AG09309 (cell line): ENCODE data around the gene SAMHD1.

Experiments used
- DNase-seq: peaks from one replicate; pipeline ENCODE4 v3.0.0-alpha.2; 2010; ENCODE audit warnings: low read depth
- H3K4me3 ChIP-seq: 2 replicates; pipeline ENCODE4 v1.5.1; 2011; ENCODE audit warnings: mild to moderate bottlenecking, low read depth, low read length, moderate library complexity; ENCODE audit not compliant: control insufficient read depth
- TF ChIP-seq, protein P1 (sequence below): IDR thresholded peaks from 2 replicates; pipeline ENCODE4 v1.5.1; 2011; ENCODE audit warnings: mild to moderate bottlenecking, low read depth, low read length, inconsistent platforms; ENCODE audit not compliant: insufficient read depth, control insufficient read depth; ENCODE audit errors: missing control alignments

SAMHD1 gene

DNA sequence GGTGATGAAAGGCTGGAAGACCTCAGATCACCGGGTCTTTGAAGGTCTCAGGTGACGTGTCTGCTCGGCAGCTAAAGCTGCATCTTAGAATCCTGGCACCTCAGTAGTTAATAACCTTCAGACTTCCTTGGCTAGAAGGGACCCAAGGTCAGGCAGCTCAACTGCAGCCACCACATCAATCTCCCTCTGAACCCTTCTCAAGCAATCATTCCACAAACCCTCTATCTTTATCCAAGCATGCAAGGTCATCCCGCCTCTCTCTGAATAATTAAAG lies 92.3 kb downstream of the SAMHD1 start:
- TF ChIP-seq, protein P1, sequence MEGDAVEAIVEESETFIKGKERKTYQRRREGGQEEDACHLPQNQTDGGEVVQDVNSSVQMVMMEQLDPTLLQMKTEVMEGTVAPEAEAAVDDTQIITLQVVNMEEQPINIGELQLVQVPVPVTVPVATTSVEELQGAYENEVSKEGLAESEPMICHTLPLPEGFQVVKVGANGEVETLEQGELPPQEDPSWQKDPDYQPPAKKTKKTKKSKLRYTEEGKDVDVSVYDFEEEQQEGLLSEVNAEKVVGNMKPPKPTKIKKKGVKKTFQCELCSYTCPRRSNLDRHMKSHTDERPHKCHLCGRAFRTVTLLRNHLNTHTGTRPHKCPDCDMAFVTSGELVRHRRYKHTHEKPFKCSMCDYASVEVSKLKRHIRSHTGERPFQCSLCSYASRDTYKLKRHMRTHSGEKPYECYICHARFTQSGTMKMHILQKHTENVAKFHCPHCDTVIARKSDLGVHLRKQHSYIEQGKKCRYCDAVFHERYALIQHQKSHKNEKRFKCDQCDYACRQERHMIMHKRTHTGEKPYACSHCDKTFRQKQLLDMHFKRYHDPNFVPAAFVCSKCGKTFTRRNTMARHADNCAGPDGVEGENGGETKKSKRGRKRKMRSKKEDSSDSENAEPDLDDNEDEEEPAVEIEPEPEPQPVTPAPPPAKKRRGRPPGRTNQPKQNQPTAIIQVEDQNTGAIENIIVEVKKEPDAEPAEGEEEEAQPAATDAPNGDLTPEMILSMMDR, result no peak
- no peak overlapping the region for H3K4me3 ChIP-seq
- no peak for DNase-seq

DNA sequence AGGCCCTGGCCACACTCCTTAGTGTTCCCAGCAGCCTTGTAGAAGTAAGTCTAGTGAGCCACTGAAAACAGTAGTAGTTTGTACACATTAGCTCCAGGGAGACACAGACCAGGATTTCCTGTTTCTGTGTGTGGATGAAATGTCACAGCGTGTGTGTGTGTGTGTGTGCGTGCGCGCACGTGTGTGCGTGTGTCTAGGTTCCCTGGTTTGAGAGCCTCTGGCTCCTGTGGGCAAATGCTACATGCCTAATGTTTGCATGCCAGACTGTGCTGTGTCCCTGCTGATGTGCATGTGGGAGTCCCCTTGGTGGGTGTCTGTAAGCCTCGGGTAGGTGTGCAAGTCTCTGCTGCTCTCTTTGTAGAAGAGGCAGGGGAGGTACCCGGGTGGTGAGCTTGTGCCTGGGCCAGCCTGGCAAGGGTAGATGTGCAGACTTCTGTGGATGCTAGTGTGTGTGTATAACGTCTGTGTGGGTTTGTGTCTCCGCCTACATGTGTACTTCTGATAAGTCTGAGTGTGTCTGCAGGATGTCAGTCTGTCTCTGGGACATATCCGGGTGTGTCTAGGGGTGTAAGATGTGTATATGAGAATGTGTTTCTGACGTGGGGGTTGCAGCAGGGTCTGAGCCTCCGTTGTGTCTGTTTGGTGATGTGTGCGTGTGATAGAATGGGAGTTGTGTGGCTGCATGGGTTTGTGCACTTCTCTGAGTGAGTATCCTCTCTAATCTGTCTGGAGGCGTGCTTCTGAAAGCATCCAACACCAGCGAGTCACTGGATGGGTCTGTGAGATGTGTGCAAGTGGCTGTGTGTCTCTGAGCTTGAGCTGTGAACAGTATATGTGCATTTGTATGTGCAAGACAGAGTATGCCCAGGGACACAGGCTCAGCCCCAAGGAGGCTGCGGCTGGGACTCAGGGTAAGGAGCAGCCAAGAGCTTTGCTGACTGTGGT lies 94.5 kb downstream of the SAMHD1 start:
- TF ChIP-seq, protein P1, result no peak
- no peak for DNase-seq

GRCh38 chr20:36856195-36856594 lies 95.3 kb downstream of the SAMHD1 start:
- no peak overlapping the region for H3K4me3 ChIP-seq
- no peak for DNase-seq
- TF ChIP-seq, protein P1, result no peak

More for the DNA sequence above, 94.5 kb downstream of the SAMHD1 start:
- no peak overlapping the region for H3K4me3 ChIP-seq

DNA sequence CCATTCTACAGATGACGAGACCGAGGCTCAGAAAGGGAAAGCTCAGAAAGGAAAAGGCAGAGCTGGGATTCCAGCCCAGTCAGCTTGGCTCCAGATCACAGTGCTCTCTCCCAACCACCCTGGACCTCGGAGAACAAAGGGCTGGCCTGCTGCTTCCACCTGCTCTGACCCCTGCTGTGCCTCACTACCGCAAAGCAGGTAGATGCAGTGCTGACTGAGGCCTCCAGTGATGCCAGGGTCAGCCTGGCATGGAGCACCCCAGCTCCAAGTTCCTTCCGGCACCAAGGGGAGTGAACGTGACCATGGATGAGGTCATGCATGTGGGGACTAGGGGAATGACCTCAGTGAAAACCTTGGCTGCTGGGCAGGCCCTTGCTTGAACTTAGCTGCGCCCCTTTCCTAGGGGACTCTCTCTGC lies 96.3 kb downstream of the SAMHD1 start:
- no peak overlapping the region for H3K4me3 ChIP-seq
- DNase-seq, result no peak
- TF ChIP-seq, protein P1, result no peak

GRCh38 chr20:36854348-36855240 lies 96.9 kb downstream of the SAMHD1 start:
- no peak for DNase-seq
- no peak overlapping the region for H3K4me3 ChIP-seq

GRCh38 chr20:36852187-36852586 lies 99.3 kb downstream of the SAMHD1 start:
- no peak for DNase-seq
- no peak overlapping the region for H3K4me3 ChIP-seq
- TF ChIP-seq, protein P1, result no peak

More at GRCh38 chr20:36854348-36855240, 96.9 kb downstream of the SAMHD1 start:
- TF ChIP-seq, protein P1, result no peak
